HG03060 (cell line): ENCODE measurements around the gene IMMT.
A peak's percentile ranks its signal among the peaks of the same experiment; 100 is the strongest.

ENCODE experiments used
- ATAC-seq: cut with Tn5 transposase; IDR thresholded peaks from one replicate; pipeline ENCODE4 v1.9.1; 2021; ENCODE audit warnings: low read depth, moderate number of reproducible peaks; ENCODE audit not compliant: unreplicated experiment

IMMT gene

GRCh38 chr2:86147793-86148192, 47.5 kb downstream of the IMMT start:
- no peak for ATAC-seq

DNA sequence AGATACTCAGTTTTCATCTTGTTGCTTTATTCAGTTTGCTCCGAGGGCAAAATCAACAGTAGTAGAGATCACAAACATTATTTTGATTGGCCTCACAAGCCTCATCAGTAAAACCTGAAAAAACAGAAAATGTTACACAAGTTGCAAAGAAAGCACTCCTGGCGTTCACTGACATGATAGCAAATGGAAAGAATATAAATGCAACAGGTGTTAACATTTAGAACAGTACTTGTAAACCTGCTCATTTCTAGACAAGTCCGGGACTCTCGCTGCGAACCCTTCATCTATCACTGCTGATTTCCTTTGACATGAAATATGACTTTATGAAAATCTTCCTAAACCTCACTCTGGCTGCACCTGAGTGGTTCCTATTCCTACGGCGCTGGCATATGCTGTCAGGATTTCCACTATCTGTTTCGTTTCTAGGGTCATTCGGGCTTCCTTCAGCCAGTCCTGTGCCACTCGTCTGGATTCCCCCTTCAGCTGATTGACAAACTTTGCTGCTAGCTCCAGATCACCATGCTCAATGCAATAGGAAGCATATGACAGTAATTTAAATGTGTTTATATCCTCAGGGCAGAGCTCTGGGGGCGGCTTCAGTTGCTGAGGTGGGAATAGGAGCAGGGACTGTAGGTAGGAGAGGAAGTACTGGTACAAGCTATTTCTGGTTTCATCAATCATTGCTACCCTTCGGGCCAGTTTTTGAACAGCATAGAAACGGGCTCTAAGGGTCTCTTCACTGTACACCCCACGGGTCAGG, 51.2 kb downstream of the IMMT start:
- ATAC-seq = no peak

DNA sequence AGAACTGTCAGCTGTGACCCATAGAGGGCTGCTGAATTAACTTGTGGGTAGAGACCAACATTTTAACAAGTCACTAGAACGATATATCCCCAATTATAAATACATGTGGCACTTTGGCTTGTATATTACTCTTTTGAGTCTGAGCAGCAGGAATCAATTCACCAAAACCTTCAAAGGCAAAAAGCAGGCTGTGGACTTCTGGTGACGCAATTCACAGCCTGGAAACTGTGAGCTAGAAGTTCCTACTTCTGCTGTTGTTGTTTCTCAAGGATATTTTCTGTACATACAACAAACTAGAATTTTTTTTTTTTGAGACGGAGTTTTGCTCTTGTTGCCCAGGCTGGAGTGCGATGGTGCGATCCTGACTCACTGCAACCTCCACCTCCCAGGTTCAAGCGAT, 52.0 kb downstream of the IMMT start:
- no peak for ATAC-seq

GRCh38 chr2:86142436-86143257, 52.6 kb downstream of the IMMT start:
- no peak for ATAC-seq

GRCh38 chr2:86140969-86141392, 54.3 kb downstream of the IMMT start:
- no peak for ATAC-seq

GRCh38 chr2:86139981-86140380, 55.3 kb downstream of the IMMT start:
- ATAC-seq = no peak

- ATAC-seq = no peak
Measured at GRCh38 chr2:86138736-86139625, 56.3 kb downstream of the IMMT start.

DNA sequence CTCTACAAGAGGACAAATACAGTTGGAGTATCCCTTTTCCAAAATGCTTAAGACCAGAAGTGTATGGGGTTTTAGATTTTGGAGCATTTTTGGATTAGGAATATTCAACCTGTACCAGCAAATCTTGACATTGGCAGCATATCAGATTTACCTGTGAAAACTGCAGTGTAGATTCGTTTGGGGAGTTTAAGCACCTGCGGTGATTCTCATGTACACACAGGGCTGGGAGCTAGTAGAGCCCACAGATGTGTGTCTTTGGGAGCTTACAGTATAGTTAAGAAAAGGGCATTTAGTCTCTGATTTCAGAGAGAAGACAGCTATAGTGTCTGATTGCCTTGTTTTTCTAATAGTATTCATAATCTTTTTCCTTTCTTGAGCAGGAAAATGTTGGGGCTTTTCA, 59.1 kb downstream of the IMMT start:
- no peak for ATAC-seq

DNA sequence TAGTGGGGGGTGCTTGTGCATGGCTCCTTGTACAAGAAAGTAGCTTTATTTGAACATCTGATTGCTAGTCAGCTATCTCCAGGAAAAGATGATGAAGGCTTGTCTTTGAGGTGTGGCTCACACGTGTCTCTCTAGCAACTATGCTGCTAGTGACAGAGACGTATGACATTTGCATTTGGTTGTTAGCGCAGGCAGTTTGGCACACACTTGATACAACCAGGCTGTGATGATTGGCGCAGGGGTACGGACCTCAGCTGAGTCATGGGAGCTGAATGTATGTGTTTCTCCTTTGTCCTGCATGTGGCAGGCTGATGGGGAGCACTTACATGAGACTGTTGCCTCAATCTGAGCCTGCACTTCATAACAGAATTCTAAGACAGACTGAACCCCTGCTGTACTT, 59.6 kb downstream of the IMMT start:
- no peak for ATAC-seq

DNA sequence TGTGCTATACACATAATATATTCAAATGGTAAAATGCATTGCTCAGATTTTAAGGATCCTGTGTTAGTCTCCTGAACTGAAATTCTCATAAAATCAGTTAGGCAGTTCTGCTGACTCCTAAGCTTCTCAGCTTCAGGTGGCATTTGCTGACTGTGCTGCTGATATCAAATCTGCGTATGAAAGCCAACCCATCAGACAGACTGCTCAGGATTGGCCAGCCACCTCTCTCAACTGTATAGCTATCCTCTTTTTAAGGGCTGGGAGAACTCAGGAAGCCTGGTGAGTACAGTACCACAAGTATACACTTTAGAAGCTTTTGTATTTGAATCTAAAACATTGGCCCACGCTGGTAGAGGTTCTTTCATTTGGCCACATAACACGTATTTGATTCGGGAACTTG, 60.6 kb downstream of the IMMT start:
- no peak for ATAC-seq

- ATAC-seq = no peak
Measured at GRCh38 chr2:86124683-86125082, 70.6 kb downstream of the IMMT start.

- ATAC-seq = no peak
Measured at GRCh38 chr2:86123328-86123925, 71.8 kb downstream of the IMMT start.

GRCh38 chr2:86118130-86118529, 77.1 kb downstream of the IMMT start:
- no peak for ATAC-seq

DNA sequence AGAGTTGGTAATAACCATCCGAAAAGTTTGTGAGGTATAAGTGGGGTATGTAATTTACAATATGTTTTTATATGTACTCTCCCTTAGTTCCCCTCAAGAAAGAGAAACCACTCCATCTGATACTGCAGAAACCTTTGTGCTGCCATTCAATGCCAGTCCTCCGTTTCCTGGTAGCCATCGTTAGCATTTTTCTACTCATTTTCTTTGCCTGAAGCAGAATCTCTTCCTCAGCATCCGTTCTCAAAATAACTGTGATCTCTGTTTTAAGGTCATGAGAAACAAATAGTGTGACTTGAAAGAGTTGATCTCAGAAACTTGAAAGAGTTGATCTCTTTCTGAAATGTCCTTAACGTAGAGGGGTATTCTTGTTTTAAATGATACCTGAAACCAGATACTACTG, 88.2 kb downstream of the IMMT start:
- ATAC-seq = no peak

DNA sequence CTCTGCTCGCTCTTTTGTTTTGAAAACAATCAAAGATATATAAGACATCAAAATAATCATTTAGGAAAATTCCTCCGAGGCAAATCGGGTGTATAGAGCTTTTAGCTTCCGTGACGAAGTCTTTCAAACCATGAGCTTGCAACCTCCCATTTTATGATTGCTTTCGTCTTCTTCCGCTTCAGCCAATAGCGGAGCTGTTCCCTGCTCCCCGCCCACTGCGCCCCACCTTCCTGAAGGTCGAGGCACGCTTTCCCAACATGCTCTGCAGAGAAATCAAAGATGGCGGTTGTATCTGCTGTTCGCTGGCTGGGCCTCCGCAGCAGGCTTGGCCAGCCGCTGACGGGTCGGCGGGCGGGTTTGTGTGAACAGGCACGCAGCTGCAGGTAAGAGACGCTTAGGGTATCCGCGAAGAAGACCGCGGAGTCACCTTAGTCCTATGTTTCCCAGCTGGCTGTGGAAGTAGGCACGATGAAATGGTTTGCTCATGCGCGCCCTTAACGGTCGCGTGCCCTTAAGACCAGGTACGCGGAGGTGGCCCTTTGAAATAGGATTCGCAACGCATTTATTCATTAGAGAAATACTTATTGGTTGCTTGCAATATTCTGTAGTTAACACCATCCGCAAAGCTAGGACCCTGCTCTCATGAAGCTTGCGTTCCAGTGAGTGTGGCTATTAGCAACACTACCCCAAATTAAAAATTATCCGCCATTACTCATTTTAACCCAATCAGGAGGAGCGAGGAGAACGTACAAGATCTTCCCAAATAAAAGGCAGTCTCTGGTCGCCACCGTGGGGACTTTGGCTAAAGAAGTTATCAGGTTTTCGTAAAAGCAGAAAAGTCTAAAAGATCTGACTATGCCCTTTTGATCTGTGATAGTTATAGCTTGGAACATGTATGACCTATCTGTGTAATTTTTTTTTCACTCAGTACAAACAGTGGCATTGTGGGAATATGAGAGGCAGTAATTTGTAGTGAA, 89.0 kb downstream of the IMMT start, which contains the start of gene PTCD3:
Gene PTCD3 (plus strand): TSS at position 267 of the 977 bp plus-strand sequence. CDS start 13 bp downstream, at position 280.
- ATAC-seq = peak; percentile 89

GRCh38 chr2:86105252-86105968, 89.9 kb downstream of the IMMT start, which contains the start of gene POLR1A:
Gene POLR1A (minus strand): TSS chr2:86105886. CDS start chr2:86105776, 110 bp downstream.
- ATAC-seq = peak; percentile 40

- no peak for ATAC-seq
Measured at GRCh38 chr2:86102157-86102556, 93.1 kb downstream of the IMMT start.

DNA sequence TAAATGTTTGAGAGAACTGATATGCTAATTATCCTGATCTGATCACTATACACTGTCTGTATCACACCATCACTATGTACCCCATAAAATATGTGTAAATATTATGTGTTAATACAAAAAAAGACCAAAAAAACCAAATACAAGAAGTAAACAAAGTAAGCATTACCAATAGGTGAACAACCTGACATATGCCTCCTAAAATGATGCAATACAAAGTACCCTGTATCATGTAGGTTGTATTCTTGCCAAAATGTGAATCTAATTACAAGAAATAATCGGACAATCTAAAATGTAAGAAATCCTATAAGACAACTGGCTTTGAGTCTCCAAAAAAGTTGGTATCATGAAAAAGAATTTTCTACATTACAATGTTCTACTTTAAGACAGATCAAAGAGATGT, 97.3 kb downstream of the IMMT start:
- ATAC-seq = no peak
